ENCODE data around the gene BAK1.
"Not testable (repeated sequence)": the region's sequence is repeated elsewhere in the genome, so short reads cannot be mapped to it uniquely, and the experiment has no call there.

The BAK1 gene

DNA sequence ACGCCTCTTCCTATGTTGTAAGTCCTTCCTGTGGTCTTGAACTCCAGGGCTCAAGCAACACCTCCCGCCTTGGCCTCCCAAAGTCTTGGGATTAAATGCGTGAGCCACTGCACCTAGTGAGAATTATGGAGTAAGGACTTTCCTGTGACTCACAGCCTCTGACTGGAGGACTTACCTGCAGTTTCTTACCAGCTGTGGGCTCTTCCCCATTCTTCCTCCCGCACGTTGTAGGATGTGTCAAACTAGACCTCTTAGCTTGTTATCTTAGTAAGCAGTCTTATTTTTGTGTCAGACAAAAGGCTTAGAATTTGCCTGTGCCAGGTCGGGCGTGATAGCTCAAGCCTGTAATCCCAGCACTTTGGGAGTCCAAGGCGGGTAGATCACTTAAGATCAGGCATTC lies 30.9 kb downstream of the BAK1 start:
- no peak for DNase-seq

GRCh38 chr6:33547499-33547898 lies 32.6 kb downstream of the BAK1 start:
- DNase-seq = no peak

DNA sequence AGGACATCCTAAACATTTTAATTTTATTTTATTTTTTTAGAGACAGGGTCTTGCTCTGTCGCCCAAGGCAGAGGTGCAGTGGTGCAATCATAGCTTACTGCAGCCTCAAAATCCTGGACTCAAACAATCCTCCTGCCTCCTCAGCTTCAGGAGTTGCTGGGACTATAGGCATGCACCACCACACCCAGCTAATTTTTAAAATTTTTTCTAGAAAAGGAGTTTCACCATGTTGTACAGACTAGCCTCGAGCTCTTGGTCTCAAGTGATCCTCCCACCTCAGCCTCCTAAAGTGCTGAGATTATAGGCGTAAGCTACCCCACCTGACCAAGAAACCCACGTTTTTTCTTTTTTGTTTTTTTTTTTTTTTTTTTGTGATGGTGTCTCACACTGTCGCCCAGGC lies 33.3 kb downstream of the BAK1 start:
- no peak for DNase-seq

DNA sequence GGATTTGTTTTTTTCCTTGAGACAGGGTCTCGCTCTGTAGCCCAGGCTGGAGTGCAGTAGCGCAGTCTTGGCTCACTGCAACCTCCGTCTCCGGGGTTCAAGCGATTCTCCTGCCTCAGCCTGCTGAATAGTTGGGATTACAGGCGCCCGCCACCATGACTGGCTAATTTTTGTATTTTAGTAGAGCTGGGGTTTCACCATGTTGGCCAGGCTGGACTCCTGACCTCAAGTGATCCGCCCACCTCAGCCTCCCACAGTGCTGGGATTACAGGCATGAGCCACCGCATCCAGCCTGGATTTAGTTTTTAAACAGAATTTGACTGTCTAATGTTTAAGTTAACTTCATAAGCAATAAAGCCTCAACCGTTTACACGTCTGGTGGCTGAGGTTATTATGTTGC lies 34.8 kb downstream of the BAK1 start:
- DNase-seq = not testable (repeated sequence)

DNA sequence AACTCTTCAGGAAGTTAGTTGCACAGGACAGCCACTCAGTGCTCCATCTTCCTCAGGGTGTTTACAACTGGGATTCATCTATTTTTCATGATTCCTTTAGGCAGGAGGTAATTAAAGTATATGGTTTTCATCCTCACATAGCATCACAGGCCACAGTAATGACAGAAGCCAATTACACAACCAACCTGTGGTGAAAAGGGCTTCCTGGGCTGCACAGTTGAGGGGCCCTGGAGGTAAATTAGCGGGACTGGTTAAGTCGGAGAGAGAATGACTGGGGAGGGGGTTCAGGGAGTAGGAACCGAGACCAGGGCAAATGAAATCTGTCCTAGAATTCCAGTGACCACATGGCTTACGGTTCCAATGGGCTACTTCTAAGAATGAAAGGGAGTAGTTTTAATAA lies 37.0 kb downstream of the BAK1 start:
- DNase-seq = no peak

DNA sequence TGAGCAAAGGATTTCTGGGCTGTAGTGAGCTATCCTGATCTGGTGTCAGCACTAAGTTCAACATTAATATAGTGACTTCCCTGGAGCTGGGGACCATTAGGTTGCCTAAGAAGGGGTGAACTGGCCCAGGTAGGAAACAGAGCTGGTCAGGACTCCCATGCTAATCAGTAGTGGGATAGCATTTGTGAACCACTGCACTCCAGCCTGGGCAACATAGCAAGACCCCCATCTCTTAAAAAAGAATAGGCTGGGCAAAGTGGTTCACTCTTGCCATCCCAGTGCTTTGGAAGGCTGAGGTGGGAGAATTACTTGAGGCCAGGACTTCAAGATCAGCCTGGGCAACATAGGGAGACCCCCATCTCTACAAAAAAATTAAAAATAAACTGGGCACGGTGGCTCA lies 39.3 kb downstream of the BAK1 start:
- no peak for DNase-seq

DNA sequence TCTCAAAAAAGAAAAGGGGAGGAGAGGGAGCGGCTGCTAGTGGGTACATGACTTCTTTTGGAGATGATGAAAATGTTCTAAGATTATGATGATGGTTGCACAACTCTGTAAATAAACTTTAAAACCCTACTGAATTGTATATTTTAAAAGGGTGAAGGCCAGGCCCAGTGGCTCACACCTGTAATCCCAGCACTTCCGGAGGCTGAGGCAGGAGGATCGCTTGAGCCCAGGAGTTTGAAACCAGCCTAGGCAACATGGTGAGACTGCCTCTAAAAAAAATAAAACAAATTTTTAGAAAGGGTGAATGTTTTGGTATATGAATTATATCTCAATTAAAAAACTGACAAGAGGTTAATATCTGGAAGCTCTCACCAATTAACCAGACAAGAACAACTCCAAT lies 45.4 kb downstream of the BAK1 start:
- DNase-seq = no peak

DNA sequence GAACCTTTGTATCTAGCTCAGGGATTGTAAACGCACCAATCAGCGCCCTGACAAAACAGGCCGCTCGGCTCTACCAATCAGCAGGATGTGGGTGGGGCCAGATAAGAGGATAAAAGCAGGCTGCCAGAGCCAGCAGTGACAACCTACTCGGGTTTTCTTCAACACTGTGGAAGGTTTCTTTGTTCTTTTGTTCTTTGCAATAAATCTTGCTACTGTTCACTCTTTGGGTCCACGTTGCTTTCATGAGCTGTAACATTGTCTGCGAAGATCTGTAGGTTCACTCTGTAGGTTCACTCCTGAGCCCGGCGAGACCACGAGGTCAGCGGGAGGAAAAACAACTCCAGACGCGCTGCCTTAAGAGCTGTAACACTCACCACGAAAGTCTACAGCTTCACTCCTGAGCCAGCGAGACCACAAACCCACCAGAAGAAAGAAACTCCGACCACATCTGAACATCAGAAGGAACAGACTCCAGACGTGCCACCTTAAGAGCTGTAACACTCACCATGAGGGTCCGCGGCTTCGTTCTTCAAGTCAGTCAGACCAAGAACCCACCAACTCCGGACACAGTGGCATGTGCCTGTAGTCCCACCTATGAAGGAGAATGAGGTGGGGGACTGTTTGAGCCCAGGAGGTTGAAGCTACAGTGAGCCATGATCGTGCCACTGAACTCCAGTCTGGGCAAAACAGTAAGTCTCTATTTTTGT lies 46.8 kb downstream of the BAK1 start:
- DNase-seq = not testable (repeated sequence)

DNA sequence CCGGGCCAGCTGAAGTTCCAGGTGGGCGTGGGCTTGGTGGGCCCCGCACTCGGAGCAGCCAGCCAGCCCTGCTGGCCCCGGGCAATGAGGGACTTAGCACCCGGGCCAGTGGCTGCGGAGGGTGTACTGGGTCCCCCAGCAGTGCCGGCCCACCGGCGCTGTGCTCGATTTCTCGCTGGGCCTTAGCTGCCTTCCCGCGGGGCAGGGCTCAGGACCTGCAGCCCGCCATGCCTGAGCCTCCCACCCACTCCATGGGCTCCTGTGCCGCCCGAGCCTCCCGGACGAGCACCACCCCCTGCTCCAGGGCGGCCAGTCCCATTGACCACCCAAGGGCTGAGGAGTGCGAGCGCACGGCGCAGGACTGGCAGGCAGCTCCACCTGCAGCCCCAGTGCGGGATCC lies 47.6 kb downstream of the BAK1 start:
- not testable (repeated sequence) for DNase-seq

DNA sequence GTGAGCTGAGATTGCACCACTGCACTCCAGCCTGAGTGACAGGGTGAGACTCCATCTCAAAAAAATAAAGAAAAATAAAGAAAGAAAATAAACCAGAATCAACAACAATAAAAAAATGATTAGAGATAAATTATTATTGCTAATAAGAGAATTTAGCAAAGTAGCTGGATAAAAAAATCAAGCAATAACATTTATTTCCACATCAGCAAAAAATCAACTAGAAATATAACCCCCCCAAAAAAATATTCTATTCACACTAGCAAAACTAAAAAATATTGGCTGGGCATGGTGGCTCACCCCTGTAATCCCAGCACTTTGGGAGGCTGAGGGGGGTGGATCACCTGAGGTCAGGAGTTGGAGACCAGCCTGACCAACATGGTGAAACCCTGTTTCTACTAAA lies 49.5 kb downstream of the BAK1 start:
- DNase-seq = not testable (repeated sequence)

Measured in NCI-H1092 treated with DMSO at 0.1 percent for 48 hours (cell line).